Ishikawa (cell line): ENCODE results near the gene MAEA.

Source experiments
- CEBPB ChIP-seq: IDR thresholded peaks from 2 replicates; pipeline ENCODE4 v1.6.1; 2012
- CREB1 ChIP-seq: IDR thresholded peaks from 2 replicates; pipeline ENCODE4 v1.6.1; 2012; ENCODE audit warnings: low read depth
- EGR1 ChIP-seq: IDR thresholded peaks from 2 replicates; pipeline ENCODE4 v1.6.1; 2012
- EP300 ChIP-seq: IDR thresholded peaks from 2 replicates; pipeline ENCODE4 v1.6.1; 2012; ENCODE audit warnings: borderline replicate concordance
- FOXM1 ChIP-seq: IDR thresholded peaks from 2 replicates; pipeline ENCODE4 v1.6.1; 2012; ENCODE audit warnings: low read depth, borderline replicate concordance
- NFIC ChIP-seq: IDR thresholded peaks from 2 replicates; pipeline ENCODE4 v1.6.1; 2012
- RAD21 ChIP-seq: IDR thresholded peaks from 2 replicates; pipeline ENCODE4 v1.6.1; 2012; ENCODE audit warnings: low read depth
- TAF1 ChIP-seq: IDR thresholded peaks from 2 replicates; pipeline ENCODE4 v1.6.1; 2012; ENCODE audit warnings: low read depth, mild to moderate bottlenecking
- TCF12 ChIP-seq: IDR thresholded peaks from 2 replicates; pipeline ENCODE4 v1.6.1; 2012; ENCODE audit warnings: low read depth
- TEAD4 ChIP-seq: IDR thresholded peaks from 2 replicates; pipeline ENCODE4 v1.6.1; 2012
- USF1 ChIP-seq: IDR thresholded peaks from 2 replicates; pipeline ENCODE4 v1.6.1; 2012
- YY1 ChIP-seq: IDR thresholded peaks from 2 replicates; pipeline ENCODE4 v1.6.1; 2012; ENCODE audit warnings: low read depth
- ZBTB7A ChIP-seq: IDR thresholded peaks from 2 replicates; pipeline ENCODE4 v1.6.1; 2012; ENCODE audit warnings: low read depth
- TF ChIP-seq, protein P1 (sequence below): IDR thresholded peaks from 2 replicates; pipeline ENCODE4 v1.6.1; 2012
- TF ChIP-seq, protein P2 (sequence below): IDR thresholded peaks from 2 replicates; pipeline ENCODE4 v1.6.1; 2012; ENCODE audit warnings: low read depth, mild to moderate bottlenecking

Gene MAEA

DNA sequence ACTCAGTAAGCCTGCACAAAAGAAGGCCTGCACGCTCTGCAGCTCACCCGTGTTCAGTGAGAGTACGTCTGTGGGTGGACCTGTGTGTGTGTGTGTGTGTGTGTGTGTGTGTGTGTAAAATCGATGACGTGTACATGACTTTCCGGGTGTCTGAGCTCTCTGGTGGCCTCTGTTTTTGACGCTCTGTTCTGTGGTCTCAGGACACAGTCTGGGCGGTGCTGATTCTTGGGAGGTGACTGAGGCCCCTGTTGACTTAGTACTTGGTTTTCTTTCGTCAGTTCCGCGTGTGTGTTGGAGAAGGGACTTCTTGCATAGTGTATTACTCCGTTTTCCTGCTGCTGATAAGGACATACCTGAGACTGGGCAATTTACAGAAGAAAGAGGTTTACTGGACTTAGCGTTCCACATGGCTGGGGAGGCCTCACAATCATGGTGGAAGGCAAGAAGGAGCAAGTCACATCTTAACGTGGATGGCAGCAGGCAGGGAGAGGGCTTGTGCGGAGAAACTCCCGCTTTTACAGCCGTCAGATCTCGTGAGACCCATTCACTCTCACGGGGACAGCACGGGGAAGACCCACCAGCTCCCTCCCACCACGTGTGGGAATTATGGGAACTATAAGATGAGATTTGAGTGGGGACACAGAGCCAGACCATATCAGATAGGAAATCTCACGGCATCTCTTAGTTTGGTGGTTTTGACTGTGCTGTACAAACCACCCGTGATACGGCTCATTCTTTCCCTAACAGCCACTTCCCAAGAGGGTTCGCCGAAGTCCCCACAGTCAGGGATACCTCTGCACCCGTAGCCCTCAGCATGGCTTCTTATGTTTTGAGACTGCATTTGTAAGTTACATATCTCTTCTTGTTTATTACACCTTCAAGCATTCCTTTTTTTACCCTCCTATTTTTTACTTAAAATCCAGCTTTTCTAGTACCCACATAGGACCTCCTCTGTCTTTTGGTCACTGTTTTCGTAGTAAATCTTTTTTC, 81.8 kb downstream of the MAEA start:
- no peak for TF ChIP-seq FOXM1
- no peak for TF ChIP-seq TEAD4
- no peak for TF ChIP-seq CEBPB
- TF ChIP-seq EGR1, result no peak
- TF ChIP-seq EP300, result no peak
- TF ChIP-seq ZBTB7A, result no peak
- no peak for TF ChIP-seq USF1
- TF ChIP-seq RAD21, result no peak
- TF ChIP-seq, protein P1, sequence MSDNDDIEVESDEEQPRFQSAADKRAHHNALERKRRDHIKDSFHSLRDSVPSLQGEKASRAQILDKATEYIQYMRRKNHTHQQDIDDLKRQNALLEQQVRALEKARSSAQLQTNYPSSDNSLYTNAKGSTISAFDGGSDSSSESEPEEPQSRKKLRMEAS, result no peak

GRCh38 chr4:1373892-1374705, 84.4 kb downstream of the MAEA start:
- TF ChIP-seq TAF1 (no peak), FOXM1 (no peak), TCF12 (no peak), RAD21 (no peak), NFIC (no peak), CEBPB (no peak), EP300 (no peak), ZBTB7A (no peak), CREB1 (no peak), TEAD4 (no peak), YY1 (no peak), EGR1 (no peak)
- TF ChIP-seq, protein P1, result no peak

DNA sequence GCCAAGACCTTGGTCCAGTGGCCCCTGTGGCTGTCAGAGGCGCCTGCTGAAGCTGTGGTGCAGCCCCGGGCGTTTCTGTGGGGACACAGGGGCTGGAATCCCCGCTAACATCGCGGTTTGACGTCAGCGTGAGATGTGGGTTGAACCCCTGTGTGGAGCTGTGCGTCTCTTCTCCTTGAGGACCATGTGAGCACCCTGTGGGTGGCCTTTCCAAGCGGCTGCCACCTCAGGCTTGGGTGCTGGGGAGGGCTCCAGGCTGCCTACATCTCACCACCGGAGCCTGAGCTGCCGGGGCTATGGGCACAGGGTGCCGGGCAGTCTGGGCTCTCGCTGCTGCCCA, 85.0 kb downstream of the MAEA start:
- TF ChIP-seq, protein P1, result no peak
- no peak for TF ChIP-seq YY1
- TF ChIP-seq, protein P2, sequence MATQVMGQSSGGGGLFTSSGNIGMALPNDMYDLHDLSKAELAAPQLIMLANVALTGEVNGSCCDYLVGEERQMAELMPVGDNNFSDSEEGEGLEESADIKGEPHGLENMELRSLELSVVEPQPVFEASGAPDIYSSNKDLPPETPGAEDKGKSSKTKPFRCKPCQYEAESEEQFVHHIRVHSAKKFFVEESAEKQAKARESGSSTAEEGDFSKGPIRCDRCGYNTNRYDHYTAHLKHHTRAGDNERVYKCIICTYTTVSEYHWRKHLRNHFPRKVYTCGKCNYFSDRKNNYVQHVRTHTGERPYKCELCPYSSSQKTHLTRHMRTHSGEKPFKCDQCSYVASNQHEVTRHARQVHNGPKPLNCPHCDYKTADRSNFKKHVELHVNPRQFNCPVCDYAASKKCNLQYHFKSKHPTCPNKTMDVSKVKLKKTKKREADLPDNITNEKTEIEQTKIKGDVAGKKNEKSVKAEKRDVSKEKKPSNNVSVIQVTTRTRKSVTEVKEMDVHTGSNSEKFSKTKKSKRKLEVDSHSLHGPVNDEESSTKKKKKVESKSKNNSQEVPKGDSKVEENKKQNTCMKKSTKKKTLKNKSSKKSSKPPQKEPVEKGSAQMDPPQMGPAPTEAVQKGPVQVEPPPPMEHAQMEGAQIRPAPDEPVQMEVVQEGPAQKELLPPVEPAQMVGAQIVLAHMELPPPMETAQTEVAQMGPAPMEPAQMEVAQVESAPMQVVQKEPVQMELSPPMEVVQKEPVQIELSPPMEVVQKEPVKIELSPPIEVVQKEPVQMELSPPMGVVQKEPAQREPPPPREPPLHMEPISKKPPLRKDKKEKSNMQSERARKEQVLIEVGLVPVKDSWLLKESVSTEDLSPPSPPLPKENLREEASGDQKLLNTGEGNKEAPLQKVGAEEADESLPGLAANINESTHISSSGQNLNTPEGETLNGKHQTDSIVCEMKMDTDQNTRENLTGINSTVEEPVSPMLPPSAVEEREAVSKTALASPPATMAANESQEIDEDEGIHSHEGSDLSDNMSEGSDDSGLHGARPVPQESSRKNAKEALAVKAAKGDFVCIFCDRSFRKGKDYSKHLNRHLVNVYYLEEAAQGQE, result no peak
- no peak for TF ChIP-seq CREB1
- TF ChIP-seq TAF1, result no peak
- no peak for TF ChIP-seq ZBTB7A
- TF ChIP-seq TEAD4, result no peak
- no peak for TF ChIP-seq FOXM1
- TF ChIP-seq NFIC, result no peak
- TF ChIP-seq EP300, result no peak
- no peak for TF ChIP-seq USF1
- no peak for TF ChIP-seq TCF12
- no peak for TF ChIP-seq EGR1
- no peak for TF ChIP-seq RAD21
- TF ChIP-seq CEBPB, result no peak

GRCh38 chr4:1375051-1375721, 85.5 kb downstream of the MAEA start:
- TF ChIP-seq CREB1 (no peak), RAD21 (no peak), YY1 (no peak), TAF1 (no peak), TCF12 (no peak), NFIC (no peak)
- TF ChIP-seq, protein P1, result no peak

- TF ChIP-seq TCF12 (no peak), NFIC (no peak), TEAD4 (no peak), ZBTB7A (no peak), EP300 (no peak), FOXM1 (no peak), EGR1 (no peak), TAF1 (no peak), CEBPB (no peak), CREB1 (no peak), USF1 (no peak), RAD21 (no peak)
- TF ChIP-seq, protein P1, result no peak
Observed at GRCh38 chr4:1375761-1376322, 86.2 kb downstream of the MAEA start.
